Glutamatergic neuron (in vitro differentiated cells): ENCODE results near the gene NOD1. TPM values are rescaled to one million over a fixed set of nuclear protein-coding genes. Genes with fewer than 3 reads are reported as not detected.

Source experiments
- DNase-seq: peaks from one replicate; pipeline ENCODE4 v3.0.0; 2022
- H3K27ac Mint-ChIP-seq: one replicate; pipeline ENCODE4 v1.8.0; 2020; ENCODE audit warnings: mild to moderate bottlenecking, mixed read lengths, inconsistent platforms; ENCODE audit not compliant: unreplicated experiment
- H3K27me3 Mint-ChIP-seq: one replicate; pipeline ENCODE4 v1.8.0; 2020; ENCODE audit warnings: mild to moderate bottlenecking, moderate library complexity, mixed read lengths, inconsistent platforms; ENCODE audit not compliant: unreplicated experiment
- H3K36me3 Mint-ChIP-seq: one replicate; pipeline ENCODE4 v1.8.0; 2020; ENCODE audit warnings: mild to moderate bottlenecking, mixed read lengths, inconsistent platforms; ENCODE audit not compliant: unreplicated experiment
- H3K4me1 Mint-ChIP-seq: one replicate; pipeline ENCODE4 v1.8.0; 2020; ENCODE audit warnings: mild to moderate bottlenecking, low read depth, mixed read lengths, inconsistent platforms; ENCODE audit not compliant: unreplicated experiment
- H3K4me3 Mint-ChIP-seq: one replicate; pipeline ENCODE4 v1.8.0; 2020; ENCODE audit warnings: mild to moderate bottlenecking, mixed read lengths, inconsistent platforms; ENCODE audit not compliant: unreplicated experiment
- H3K9me3 Mint-ChIP-seq: one replicate; pipeline ENCODE4 v1.8.0; 2020; ENCODE audit warnings: mild to moderate bottlenecking, moderate library complexity, mixed read lengths, inconsistent platforms; ENCODE audit not compliant: unreplicated experiment
- total RNA-seq: library from RNA; stranded (reverse); fragmentation: NEBNext Ultra II Directional; extraction: Animal tissue kit (Norgen Biotek cat#: 25700); gene quantifications from one replicate; pipeline ENCODE4 v1.2.1, GENCODE V29; 2021; ENCODE audit not compliant: unreplicated experiment
- TF ChIP-seq, protein P1 (sequence below): fragments of 200-600 bp; sonication (generic); IDR thresholded peaks from one replicate; pipeline ENCODE4 v1.5.0; 2021; ENCODE audit not compliant: partially characterized antibody, unreplicated experiment

Gene NOD1
- total RNA-seq, 1 donor from 2014 or later, result 9.3 TPM

DNA sequence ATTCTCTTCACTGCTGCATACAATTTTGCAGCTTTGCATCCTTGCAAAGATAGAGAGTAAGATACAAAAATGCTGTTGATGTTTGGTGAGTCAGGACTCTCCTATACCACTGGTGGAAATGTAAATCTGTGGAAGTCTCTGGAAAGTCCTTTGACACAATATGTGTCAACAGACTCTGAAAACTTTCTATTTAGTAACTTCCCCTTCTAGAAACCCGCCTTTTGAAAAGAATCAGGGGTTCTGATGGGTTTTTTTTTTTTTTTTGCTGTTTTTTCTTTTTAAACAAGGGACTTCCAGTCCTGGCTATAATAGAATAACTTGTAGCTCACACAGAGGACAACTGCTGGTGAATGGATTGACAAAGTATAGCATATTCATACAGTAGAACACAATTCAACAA is 16.4 kb downstream of the NOD1 start:
- DNase-seq, result no peak
- peaks cover 29% of the 10 kb centered on the region for H3K4me1 Mint-ChIP-seq
- peaks cover 3% of the 10 kb centered on the region for H3K27me3 Mint-ChIP-seq
- peaks cover 2% of the 10 kb centered on the region for H3K9me3 Mint-ChIP-seq
- TF ChIP-seq, protein P1, sequence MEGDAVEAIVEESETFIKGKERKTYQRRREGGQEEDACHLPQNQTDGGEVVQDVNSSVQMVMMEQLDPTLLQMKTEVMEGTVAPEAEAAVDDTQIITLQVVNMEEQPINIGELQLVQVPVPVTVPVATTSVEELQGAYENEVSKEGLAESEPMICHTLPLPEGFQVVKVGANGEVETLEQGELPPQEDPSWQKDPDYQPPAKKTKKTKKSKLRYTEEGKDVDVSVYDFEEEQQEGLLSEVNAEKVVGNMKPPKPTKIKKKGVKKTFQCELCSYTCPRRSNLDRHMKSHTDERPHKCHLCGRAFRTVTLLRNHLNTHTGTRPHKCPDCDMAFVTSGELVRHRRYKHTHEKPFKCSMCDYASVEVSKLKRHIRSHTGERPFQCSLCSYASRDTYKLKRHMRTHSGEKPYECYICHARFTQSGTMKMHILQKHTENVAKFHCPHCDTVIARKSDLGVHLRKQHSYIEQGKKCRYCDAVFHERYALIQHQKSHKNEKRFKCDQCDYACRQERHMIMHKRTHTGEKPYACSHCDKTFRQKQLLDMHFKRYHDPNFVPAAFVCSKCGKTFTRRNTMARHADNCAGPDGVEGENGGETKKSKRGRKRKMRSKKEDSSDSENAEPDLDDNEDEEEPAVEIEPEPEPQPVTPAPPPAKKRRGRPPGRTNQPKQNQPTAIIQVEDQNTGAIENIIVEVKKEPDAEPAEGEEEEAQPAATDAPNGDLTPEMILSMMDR, result no peak
- no peak overlapping the region for H3K27ac Mint-ChIP-seq
- no peak overlapping the region for H3K4me3 Mint-ChIP-seq
- no peaks in the 10 kb centered on the region for H3K36me3 Mint-ChIP-seq

DNA sequence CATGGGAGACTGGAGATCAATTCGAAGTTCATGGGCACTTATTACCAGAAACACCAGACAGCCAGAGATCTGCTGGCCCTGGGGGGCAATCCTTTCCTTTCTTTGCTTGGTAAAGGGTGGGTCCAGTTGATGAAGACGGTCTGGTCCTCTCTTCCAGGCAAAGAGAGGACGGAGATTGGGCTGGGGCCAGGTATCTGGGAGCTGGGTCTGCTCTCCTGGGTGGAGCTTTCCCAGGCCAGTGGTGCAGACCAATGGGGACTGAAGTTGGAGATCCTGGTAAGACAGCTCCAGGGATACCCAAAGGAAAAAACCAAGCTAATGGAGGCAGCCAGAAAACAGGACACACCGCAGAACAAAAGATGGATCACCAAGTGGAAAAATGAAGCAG is 18.3 kb downstream of the NOD1 start:
- Mint-ChIP-seq H3K9me3 (peaks cover 2% of the 10 kb centered on the region), H3K36me3 (no peaks in the 10 kb centered on the region), H3K27ac (no peak overlapping the region), H3K4me3 (no peak overlapping the region), H3K4me1 (peaks cover 22% of the 10 kb centered on the region), H3K27me3 (peaks cover 3% of the 10 kb centered on the region)
- TF ChIP-seq, protein P1, result no peak
- DNase-seq, result no peak

DNA sequence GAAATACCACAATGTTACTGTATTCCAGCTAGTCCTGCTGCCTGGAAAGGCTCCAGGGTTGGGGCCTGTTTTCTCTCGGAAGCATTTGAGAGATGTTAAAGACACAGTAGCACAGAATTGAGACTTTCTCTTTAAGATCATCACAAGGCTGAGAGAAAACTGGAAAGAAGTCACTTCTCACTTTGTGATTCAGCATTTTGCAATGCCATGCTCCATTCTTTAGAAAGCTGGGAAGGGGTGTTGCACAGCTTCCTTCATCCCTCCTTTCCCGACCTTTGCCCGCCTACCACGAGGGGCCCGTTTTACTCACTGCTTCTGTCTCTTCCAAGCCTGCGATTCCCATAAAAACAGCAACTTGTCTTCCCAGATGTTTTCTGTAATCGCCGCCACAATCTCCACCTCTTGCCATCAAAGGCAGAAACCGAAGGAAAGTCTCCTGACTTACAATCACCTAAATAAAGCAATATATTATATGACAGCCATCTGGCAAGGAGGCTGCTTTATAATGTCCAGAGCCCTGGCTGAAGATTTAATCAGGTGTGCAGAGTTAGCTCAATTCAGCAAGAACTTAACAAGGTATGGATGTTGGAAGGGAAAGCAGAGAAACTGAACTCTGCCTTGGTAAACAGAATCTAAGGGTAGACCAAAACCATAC is 18.9 kb downstream of the NOD1 start:
- H3K27ac Mint-ChIP-seq, result no peak overlapping the region
- peaks cover 19% of the 10 kb centered on the region for H3K4me1 Mint-ChIP-seq
- H3K4me3 Mint-ChIP-seq, result no peak overlapping the region
- H3K36me3 Mint-ChIP-seq, result no peaks in the 10 kb centered on the region
- peaks cover 2% of the 10 kb centered on the region for H3K9me3 Mint-ChIP-seq
- TF ChIP-seq, protein P1, result no peak
- no peak for DNase-seq
- peaks cover 3% of the 10 kb centered on the region for H3K27me3 Mint-ChIP-seq

DNA sequence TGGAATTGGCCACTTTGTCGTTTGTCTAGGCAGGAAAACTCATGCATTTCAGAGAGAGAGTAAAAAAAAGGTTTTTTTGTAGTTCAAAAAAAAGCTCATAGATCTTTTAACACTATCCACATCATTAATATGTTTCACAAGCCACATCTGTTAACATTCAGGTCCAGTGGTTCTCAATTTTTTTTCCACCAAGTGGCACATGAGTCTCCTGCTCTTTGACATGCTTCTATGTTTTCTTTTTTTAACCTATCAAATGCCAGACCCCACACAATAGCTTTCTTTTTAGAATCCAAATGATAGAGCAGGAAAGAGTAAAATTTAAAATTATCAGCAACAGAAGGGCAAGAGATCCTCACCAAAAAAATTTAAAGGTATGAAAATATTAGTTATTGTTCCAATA is 20.3 kb downstream of the NOD1 start:
- H3K9me3 Mint-ChIP-seq, result peaks cover 4% of the 10 kb centered on the region
- peaks cover 11% of the 10 kb centered on the region for H3K4me1 Mint-ChIP-seq
- H3K27me3 Mint-ChIP-seq, result no peaks in the 10 kb centered on the region
- no peak overlapping the region for H3K4me3 Mint-ChIP-seq
- TF ChIP-seq, protein P1, result no peak
- H3K36me3 Mint-ChIP-seq, result no peaks in the 10 kb centered on the region
- no peak overlapping the region for H3K27ac Mint-ChIP-seq
- no peak for DNase-seq

DNA sequence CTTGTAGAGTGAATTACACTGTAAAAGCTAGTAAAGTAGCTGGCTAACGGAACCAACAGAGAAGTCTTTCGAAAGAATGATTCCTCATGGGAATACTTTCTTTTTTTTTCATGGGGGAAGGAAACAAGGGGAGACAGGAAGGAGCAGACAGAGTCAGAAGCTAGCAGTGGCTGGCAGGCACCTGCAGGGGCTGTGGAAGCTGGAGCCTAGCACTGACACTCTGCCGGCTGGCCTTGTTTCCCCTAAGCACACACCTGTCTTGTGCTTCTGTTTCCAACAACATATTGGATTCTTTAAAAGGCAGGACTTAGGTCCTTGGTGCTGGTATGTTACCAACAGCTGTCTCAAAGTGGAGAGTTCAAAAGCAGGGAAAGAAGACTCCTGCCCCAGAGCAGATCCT is 24.7 kb downstream of the NOD1 start:
- DNase-seq, result no peak
- no peak overlapping the region for H3K4me3 Mint-ChIP-seq
- no peak overlapping the region for H3K27ac Mint-ChIP-seq
- H3K4me1 Mint-ChIP-seq, result peaks cover 7% of the 10 kb centered on the region
- peaks cover 7% of the 10 kb centered on the region for H3K9me3 Mint-ChIP-seq
- H3K36me3 Mint-ChIP-seq, result no peaks in the 10 kb centered on the region
- H3K27me3 Mint-ChIP-seq, result peaks cover 2% of the 10 kb centered on the region
- TF ChIP-seq, protein P1, result no peak
